Stimulated activated CD8-positive, alpha-beta memory T cell treated with anti-CD3 and anti-CD28 coated beads, Interleukin-4, amount 100 ng/mL, for 4 hours (primary cell): Measurements from ENCODE around the gene RBM3.

Source experiments
- DNase-seq, 2 donors: peaks; one replicate each; pipeline ENCODE4 v3.0.0-alpha.2; 2020; ENCODE audit warnings: low read depth in 2 of 2, low spot score in 1 of 2

The RBM3 gene

GRCh38 chrX:48617542-48618340 lies 43.5 kb downstream of the RBM3 start:
- DNase-seq, result no peak

- DNase-seq, result no peak
Measured at GRCh38 chrX:48626401-48627298, 52.4 kb downstream of the RBM3 start.
